Measurements from ENCODE around the gene VPS13C.
A peak's percentile ranks its signal among the peaks of the same experiment; 100 is the strongest.

GRCh38 chr15:61835496-61836106, 224.6 kb downstream of the VPS13C start:
- TF ChIP-seq CTCF (IDR thresholded peaks at IDR 0.05; ENCODE audit: low read depth, low read length, poor library complexity, severe bottlenecking): peak; percentile 89
- no peak for TF ChIP-seq EZH2phosphoT487 (IDR thresholded peaks at IDR 0.05; ENCODE audit: borderline replicate concordance, low read length)
